Activated CD4-positive, CD25-positive, alpha-beta regulatory T cell (primary cell): Measurements from ENCODE around the gene ATP6AP1.
A peak's percentile ranks its signal among the peaks of the same experiment; 100 is the strongest.
"Not testable (repeated sequence)": the region's sequence is repeated elsewhere in the genome, so short reads cannot be mapped to it uniquely, and the experiment has no call there.

Source experiments
- DNase-seq, 4 experiments: peaks; one replicate each; lab custom pipeline; 2025; lab: John Stamatoyannopoulos, UW

The ATP6AP1 gene

GRCh38 chrX:154428176-154429171, at the start of gene ATP6AP1:
TSS of gene ATP6AP1 (plus strand) at chrX:154428677. CDS start at chrX:154428693, 16 bp downstream.
- DNase-seq, result peak; percentile 62 to 79 (median 72)

GRCh38 chrX:154378799-154379568, 49.5 kb upstream of the ATP6AP1 start, which contains the start of gene EMD:
TSS of gene EMD (plus strand) at chrX:154379295. CDS start at chrX:154379485, 190 bp downstream.
- DNase-seq, result peak; percentile 98 to 100 (median 100)

- no peak for DNase-seq
Measured at GRCh38 chrX:154379569-154379951, 48.9 kb upstream of the ATP6AP1 start.

- DNase-seq, result no peak
Measured at GRCh38 chrX:154380153-154380552, 48.3 kb upstream of the ATP6AP1 start.

- DNase-seq, result no peak
Measured at GRCh38 chrX:154380787-154381186, 47.7 kb upstream of the ATP6AP1 start.

- no peak for DNase-seq
Measured at GRCh38 chrX:154381271-154381670, 47.2 kb upstream of the ATP6AP1 start.

- DNase-seq, result no peak
Measured at GRCh38 chrX:154382483-154383069, 45.9 kb upstream of the ATP6AP1 start.

GRCh38 chrX:154383359-154384283, 44.9 kb upstream of the ATP6AP1 start:
- DNase-seq, result no peak

- DNase-seq, result no peak
Measured at GRCh38 chrX:154384284-154384892, 44.1 kb upstream of the ATP6AP1 start.

- not testable (repeated sequence) for DNase-seq
Measured at GRCh38 chrX:154388094-154388493, 40.4 kb upstream of the ATP6AP1 start.

GRCh38 chrX:154388649-154389048, 39.8 kb upstream of the ATP6AP1 start:
- not testable (repeated sequence) for DNase-seq

- not testable (repeated sequence) for DNase-seq
Measured at GRCh38 chrX:154389812-154390747, 38.4 kb upstream of the ATP6AP1 start.

GRCh38 chrX:154396363-154396762, 32.1 kb upstream of the ATP6AP1 start:
- DNase-seq, result not testable (repeated sequence)

GRCh38 chrX:154396973-154397887, 31.2 kb upstream of the ATP6AP1 start:
- DNase-seq, result peak in 3 of 4 experiments; percentile 19 to 50 (median 45)

- DNase-seq, result peak; percentile 66 to 80 (median 74)
Measured at GRCh38 chrX:154397888-154398667, 30.4 kb upstream of the ATP6AP1 start, which contains the start of gene RPL10. TSS of gene RPL10 (plus strand) at chrX:154398377. CDS start at chrX:154398520, 143 bp downstream.

GRCh38 chrX:154398668-154399526, 29.6 kb upstream of the ATP6AP1 start:
- DNase-seq, result peak; percentile 68 to 69 (median 69)
